Brain microvascular endothelial cell (primary cell): ENCODE measurements around the gene TNNI3.

Experiments used
- DNase-seq: peaks from one replicate; pipeline ENCODE4 v3.0.0-alpha.2; 2020
- H3K27ac ChIP-seq: fragments of 250-450 bp; sonication (Bioruptor Pico); 2 replicates; pipeline ENCODE4 v1.5.1; 2020; ENCODE audit warnings: mild to moderate bottlenecking, moderate library complexity
- H3K27me3 ChIP-seq: fragments of 250-450 bp; sonication (Bioruptor Pico); replicated peaks from 2 replicates; pipeline ENCODE4 v1.5.1; 2020; ENCODE audit warnings: mild to moderate bottlenecking
- H3K36me3 ChIP-seq: fragments of 250-450 bp; sonication (Bioruptor Pico); replicated peaks from 2 replicates; pipeline ENCODE4 v1.5.1; 2020; ENCODE audit warnings: mild to moderate bottlenecking
- H3K4me3 ChIP-seq: 2 replicates; pipeline ENCODE4 v1.5.1; 2011; ENCODE audit warnings: low read depth, mild to moderate bottlenecking, control low read depth, low read length, moderate library complexity
- CTCF ChIP-seq: IDR thresholded peaks from 2 replicates; pipeline ENCODE4 v1.5.1; 2011; ENCODE audit warnings: low read depth, mild to moderate bottlenecking, moderate library complexity, low read length, control low read depth, inconsistent platforms; ENCODE audit errors: missing control alignments
- in situ Hi-C: cut with HindIII; loops from 2 replicates; pipeline ENCODE4 v1.10.0; 2017; ENCODE audit warnings: low sequenced_read_pairs, low pct_ligation_motif_present

Gene TNNI3

GRCh38 chr19:55114566-55115145 is 42.9 kb downstream of the TNNI3 start:
- Histone ChIP-seq H3K27me3 (no peaks in the 10 kb centered on the region), H3K27ac (peak overlapping the region; percentile 9), H3K4me3 (no peak overlapping the region), H3K36me3 (peaks cover 4% of the 10 kb centered on the region)
- no peak for DNase-seq
- in situ Hi-C loops: loop anchor here (10.0 kb wide), 1 partner anchor 60 kb away; no protein-coding TSS in a partner anchor
- no peak for TF ChIP-seq CTCF

GRCh38 chr19:55113570-55114039 is 43.9 kb downstream of the TNNI3 start:
- Histone ChIP-seq H3K27ac (peak overlapping the region; percentile 46), H3K36me3 (peaks cover 4% of the 10 kb centered on the region), H3K27me3 (no peaks in the 10 kb centered on the region), H3K4me3 (no peak overlapping the region)
- peak; percentile 88 for DNase-seq
- TF ChIP-seq CTCF: no peak
- in situ Hi-C loops: loop anchor here (10.0 kb wide), 1 partner anchor 61 kb away; no protein-coding TSS in a partner anchor

GRCh38 chr19:55112777-55113569 is 44.6 kb downstream of the TNNI3 start:
- Histone ChIP-seq H3K27me3 (no peaks in the 10 kb centered on the region), H3K4me3 (no peak overlapping the region), H3K36me3 (peaks cover 4% of the 10 kb centered on the region), H3K27ac (peak overlapping the region; percentile 46)
- TF ChIP-seq CTCF: peak; percentile 11
- DNase-seq: no peak
- in situ Hi-C loops: loop anchor here (10.0 kb wide), 1 partner anchor 62 kb away; no protein-coding TSS in a partner anchor

GRCh38 chr19:55112246-55112776 is 45.2 kb downstream of the TNNI3 start:
- no peaks in the 10 kb centered on the region for H3K27me3 ChIP-seq

GRCh38 chr19:55111238-55111831 is 46.2 kb downstream of the TNNI3 start:
- TF ChIP-seq CTCF: no peak
- in situ Hi-C loops: loop anchor here (10.0 kb wide), 1 partner anchor 63 kb away; no protein-coding TSS in a partner anchor
- no peak overlapping the region for H3K4me3 ChIP-seq
- H3K27me3 ChIP-seq: no peaks in the 10 kb centered on the region
- DNase-seq: no peak
- no peak overlapping the region for H3K27ac ChIP-seq
- peaks cover 7% of the 10 kb centered on the region for H3K36me3 ChIP-seq

More at GRCh38 chr19:55112246-55112776, 45.2 kb downstream of the TNNI3 start:
- no peak overlapping the region for H3K27ac ChIP-seq
- in situ Hi-C loops: loop anchor here (10.0 kb wide), 1 partner anchor 62 kb away; no protein-coding TSS in a partner anchor
- TF ChIP-seq CTCF: no peak
- no peak for DNase-seq
- peaks cover 4% of the 10 kb centered on the region for H3K36me3 ChIP-seq
- H3K4me3 ChIP-seq: no peak overlapping the region
